ENCODE results near the gene UTP3.
"Not testable (repeated sequence)": the region's sequence is repeated elsewhere in the genome, so short reads cannot be mapped to it uniquely, and the experiment has no call there.

Gene UTP3

GRCh38 chr4:70688795-70689231 is 481 bp downstream of the UTP3 start:
- Histone ChIP-seq H3K4me3 (ENCODE audit: extremely low read depth, insufficient read depth, low read length, poor library complexity, severe bottlenecking) (peak overlapping the region; percentile 91), H3K4me1 (ENCODE audit: control insufficient read depth, insufficient read depth, low read length, poor library complexity, severe bottlenecking) (peaks cover 2% of the 10 kb centered on the region), H3K27ac (ENCODE audit: low read depth, low read length, severe bottlenecking) (peak overlapping the region; percentile 90), H3K36me3 (ENCODE audit: control insufficient read depth, insufficient read depth, low read length) (peaks cover 28% of the 10 kb centered on the region), H3K9me3 (ENCODE audit: control insufficient read depth, low read length) (no peaks in the 10 kb centered on the region)
- 0 to 1% methylated on average over 13 to 19 of the region's 19 CpGs for WGBS, 2 experiments (ENCODE audit: insufficient coverage in 2 of 2)

GRCh38 chr4:70691661-70692060 is 3.3 kb downstream of the UTP3 start:
- peaks cover 2% of the 10 kb centered on the region for H3K4me1 ChIP-seq (ENCODE audit: control insufficient read depth, insufficient read depth, low read length, poor library complexity, severe bottlenecking)
- H3K36me3 ChIP-seq (ENCODE audit: control insufficient read depth, insufficient read depth, low read length) = peaks cover 28% of the 10 kb centered on the region
- no peak overlapping the region for H3K4me3 ChIP-seq (ENCODE audit: extremely low read depth, insufficient read depth, low read length, poor library complexity, severe bottlenecking)
- H3K27ac ChIP-seq (ENCODE audit: low read depth, low read length, severe bottlenecking) = no peak overlapping the region
- no peaks in the 10 kb centered on the region for H3K9me3 ChIP-seq (ENCODE audit: control insufficient read depth, low read length)
- no CpG with 5 or more reads among the region's 1 CpG for WGBS, 2 experiments (ENCODE audit: insufficient coverage in 2 of 2)

GRCh38 chr4:70694633-70695032 is 6.3 kb downstream of the UTP3 start:
- 100% methylated on average over 2 of the region's 7 CpGs; no CpG with 5 or more reads in 1 of the 2 experiments for WGBS, 2 experiments (ENCODE audit: insufficient coverage in 2 of 2)
- not testable (repeated sequence) for H3K4me3 ChIP-seq (ENCODE audit: extremely low read depth, insufficient read depth, low read length, poor library complexity, severe bottlenecking); H3K4me1 ChIP-seq (ENCODE audit: control insufficient read depth, insufficient read depth, low read length, poor library complexity, severe bottlenecking); H3K9me3 ChIP-seq (ENCODE audit: control insufficient read depth, low read length); H3K27ac ChIP-seq (ENCODE audit: low read depth, low read length, severe bottlenecking)
- peaks cover 28% of the 10 kb centered on the region for H3K36me3 ChIP-seq (ENCODE audit: control insufficient read depth, insufficient read depth, low read length)

GRCh38 chr4:70698435-70698834 is 10.1 kb downstream of the UTP3 start:
- not testable (repeated sequence) for H3K4me1 ChIP-seq (ENCODE audit: control insufficient read depth, insufficient read depth, low read length, poor library complexity, severe bottlenecking); H3K27ac ChIP-seq (ENCODE audit: low read depth, low read length, severe bottlenecking); H3K36me3 ChIP-seq (ENCODE audit: control insufficient read depth, insufficient read depth, low read length); H3K9me3 ChIP-seq (ENCODE audit: control insufficient read depth, low read length); H3K4me3 ChIP-seq (ENCODE audit: extremely low read depth, insufficient read depth, low read length, poor library complexity, severe bottlenecking)
- 75 to 91% methylated on average over 5 of the region's 8 CpGs for whole genome bisulfite sequencing, 2 experiments (ENCODE audit: insufficient coverage in 2 of 2)

- Histone ChIP-seq H3K4me1 (ENCODE audit: control insufficient read depth, insufficient read depth, low read length, poor library complexity, severe bottlenecking) (no peaks in the 10 kb centered on the region), H3K4me3 (ENCODE audit: extremely low read depth, insufficient read depth, low read length, poor library complexity, severe bottlenecking) (no peak overlapping the region)
- 100% methylated on average over 1 to 3 of the region's 5 CpGs for WGBS, 2 experiments (ENCODE audit: insufficient coverage in 2 of 2)
Measured at GRCh38 chr4:70700712-70701111, 12.4 kb downstream of the UTP3 start.

GRCh38 chr4:70701271-70701670 is 12.9 kb downstream of the UTP3 start:
- Histone ChIP-seq H3K36me3 (ENCODE audit: control insufficient read depth, insufficient read depth, low read length) (no peaks in the 10 kb centered on the region), H3K9me3 (ENCODE audit: control insufficient read depth, low read length) (no peaks in the 10 kb centered on the region), H3K4me3 (ENCODE audit: extremely low read depth, insufficient read depth, low read length, poor library complexity, severe bottlenecking) (no peak overlapping the region), H3K4me1 (ENCODE audit: control insufficient read depth, insufficient read depth, low read length, poor library complexity, severe bottlenecking) (peaks cover 1% of the 10 kb centered on the region), H3K27ac (ENCODE audit: low read depth, low read length, severe bottlenecking) (no peak overlapping the region)
- WGBS, 2 experiments (ENCODE audit: insufficient coverage in 2 of 2) = 100% methylated on average over 1 of the region's 1 CpG; no CpG with 5 or more reads in 1 of the 2 experiments

More at GRCh38 chr4:70700712-70701111, 12.4 kb downstream of the UTP3 start:
- Histone ChIP-seq H3K27ac (ENCODE audit: low read depth, low read length, severe bottlenecking) (no peak overlapping the region), H3K36me3 (ENCODE audit: control insufficient read depth, insufficient read depth, low read length) (no peaks in the 10 kb centered on the region), H3K9me3 (ENCODE audit: control insufficient read depth, low read length) (no peaks in the 10 kb centered on the region)

- no CpG with 5 or more reads among the region's 2 CpGs for WGBS, 2 experiments (ENCODE audit: insufficient coverage in 2 of 2)
- H3K27ac ChIP-seq (ENCODE audit: low read depth, low read length, severe bottlenecking); H3K4me1 ChIP-seq (ENCODE audit: control insufficient read depth, insufficient read depth, low read length, poor library complexity, severe bottlenecking); H3K4me3 ChIP-seq (ENCODE audit: extremely low read depth, insufficient read depth, low read length, poor library complexity, severe bottlenecking); H3K36me3 ChIP-seq (ENCODE audit: control insufficient read depth, insufficient read depth, low read length); H3K9me3 ChIP-seq (ENCODE audit: control insufficient read depth, low read length): not testable (repeated sequence)
Measured at GRCh38 chr4:70702592-70702991, 14.3 kb downstream of the UTP3 start.

- Histone ChIP-seq H3K9me3 (ENCODE audit: control insufficient read depth, low read length) (no peaks in the 10 kb centered on the region), H3K4me3 (ENCODE audit: extremely low read depth, insufficient read depth, low read length, poor library complexity, severe bottlenecking) (peak overlapping the region; percentile 73), H3K27ac (ENCODE audit: low read depth, low read length, severe bottlenecking) (peak overlapping the region; percentile 87), H3K4me1 (ENCODE audit: control insufficient read depth, insufficient read depth, low read length, poor library complexity, severe bottlenecking) (peaks cover 6% of the 10 kb centered on the region), H3K36me3 (ENCODE audit: control insufficient read depth, insufficient read depth, low read length) (peaks cover 7% of the 10 kb centered on the region)
- WGBS, 2 experiments (ENCODE audit: insufficient coverage in 2 of 2) = 11 to 26% methylated on average over 10 of the region's 11 CpGs
Measured at GRCh38 chr4:70703619-70704214, 15.4 kb downstream of the UTP3 start.

GRCh38 chr4:70704215-70704930 is 16.0 kb downstream of the UTP3 start:
- H3K36me3 ChIP-seq (ENCODE audit: control insufficient read depth, insufficient read depth, low read length) = peaks cover 7% of the 10 kb centered on the region
- peak overlapping the region; percentile 87 for H3K27ac ChIP-seq (ENCODE audit: low read depth, low read length, severe bottlenecking)
- 0 to 1% methylated on average over 34 to 43 of the region's 58 CpGs for WGBS, 2 experiments (ENCODE audit: insufficient coverage in 2 of 2)

GRCh38 chr4:70704931-70705182 is 16.5 kb downstream of the UTP3 start:
- Histone ChIP-seq H3K4me3 (ENCODE audit: extremely low read depth, insufficient read depth, low read length, poor library complexity, severe bottlenecking) (peak overlapping the region; percentile 73), H3K27ac (ENCODE audit: low read depth, low read length, severe bottlenecking) (peak overlapping the region; percentile 87), H3K9me3 (ENCODE audit: control insufficient read depth, low read length) (no peaks in the 10 kb centered on the region), H3K36me3 (ENCODE audit: control insufficient read depth, insufficient read depth, low read length) (peaks cover 7% of the 10 kb centered on the region), H3K4me1 (ENCODE audit: control insufficient read depth, insufficient read depth, low read length, poor library complexity, severe bottlenecking) (peaks cover 6% of the 10 kb centered on the region)
- 0% methylated on average over 26 to 38 of the region's 39 CpGs for WGBS, 2 experiments (ENCODE audit: insufficient coverage in 2 of 2)

More at GRCh38 chr4:70704215-70704930, 16.0 kb downstream of the UTP3 start:
- H3K4me3 ChIP-seq (ENCODE audit: extremely low read depth, insufficient read depth, low read length, poor library complexity, severe bottlenecking) = peak overlapping the region; percentile 73
- H3K4me1 ChIP-seq (ENCODE audit: control insufficient read depth, insufficient read depth, low read length, poor library complexity, severe bottlenecking) = peaks cover 6% of the 10 kb centered on the region
- H3K9me3 ChIP-seq (ENCODE audit: control insufficient read depth, low read length) = no peaks in the 10 kb centered on the region
